HG03439 (cell line): ENCODE measurements around the gene FAM3D.
"Not testable (repeated sequence)": the region's sequence is repeated elsewhere in the genome, so short reads cannot be mapped to it uniquely, and the experiment has no call there.

ENCODE experiments used
- ATAC-seq: cut with Tn5 transposase; IDR thresholded peaks from one replicate; pipeline ENCODE4 v1.9.1; 2021; ENCODE audit warnings: mild to moderate bottlenecking, moderate library complexity; ENCODE audit not compliant: unreplicated experiment

FAM3D gene

GRCh38 chr3:58666683-58667082 is at the start of gene FAM3D:
TSS of gene FAM3D (minus strand) at chr3:58666774. CDS start at chr3:58655563, 11,211 bp downstream.
- ATAC-seq: no peak

- no peak for ATAC-seq
Measured at GRCh38 chr3:58713715-58714401, 47.3 kb upstream of the FAM3D start.

GRCh38 chr3:58711871-58712270 is 45.3 kb upstream of the FAM3D start:
- no peak for ATAC-seq

- ATAC-seq: not testable (repeated sequence)
Measured at GRCh38 chr3:58708983-58709382, 42.4 kb upstream of the FAM3D start.

GRCh38 chr3:58708116-58708791 is 41.7 kb upstream of the FAM3D start:
- ATAC-seq: no peak

- no peak for ATAC-seq
Measured at GRCh38 chr3:58707390-58707930, 40.9 kb upstream of the FAM3D start.

- ATAC-seq: no peak
Measured at GRCh38 chr3:58706395-58707167, 40.0 kb upstream of the FAM3D start.

GRCh38 chr3:58704745-58705144 is 38.2 kb upstream of the FAM3D start:
- no peak for ATAC-seq

- not testable (repeated sequence) for ATAC-seq
Measured at GRCh38 chr3:58704304-58704703, 37.7 kb upstream of the FAM3D start.

GRCh38 chr3:58698246-58698645 is 31.7 kb upstream of the FAM3D start:
- no peak for ATAC-seq

- no peak for ATAC-seq
Measured at GRCh38 chr3:58697561-58697960, 31.0 kb upstream of the FAM3D start.

- ATAC-seq: not testable (repeated sequence)
Measured at GRCh38 chr3:58696813-58697212, 30.2 kb upstream of the FAM3D start.

GRCh38 chr3:58696093-58696492 is 29.5 kb upstream of the FAM3D start:
- no peak for ATAC-seq

- ATAC-seq: not testable (repeated sequence)
Measured at GRCh38 chr3:58695284-58695683, 28.7 kb upstream of the FAM3D start.

- no peak for ATAC-seq
Measured at GRCh38 chr3:58693940-58694850, 27.6 kb upstream of the FAM3D start.

- no peak for ATAC-seq
Measured at GRCh38 chr3:58692484-58692883, 25.9 kb upstream of the FAM3D start.

- no peak for ATAC-seq
Measured at GRCh38 chr3:58691997-58692396, 25.4 kb upstream of the FAM3D start.

GRCh38 chr3:58690490-58690889 is 23.9 kb upstream of the FAM3D start:
- no peak for ATAC-seq

GRCh38 chr3:58688574-58688973 is 22.0 kb upstream of the FAM3D start:
- ATAC-seq: no peak

- no peak for ATAC-seq
Measured at GRCh38 chr3:58686847-58687246, 20.3 kb upstream of the FAM3D start.
